Activated CD4-positive, alpha-beta T cell treated with anti-CD3 and anti-CD28 coated beads, Interleukin-2, amount 50 U/mL, for 4 hours (primary cell): ENCODE measurements around the gene MAGI3.
"Not testable (repeated sequence)": the region's sequence is repeated elsewhere in the genome, so short reads cannot be mapped to it uniquely, and the experiment has no call there.

Source experiments
- DNase-seq, 2 experiments: peaks; one replicate each; pipeline ENCODE4 v3.0.0-alpha.2; 2020

MAGI3 gene

DNA sequence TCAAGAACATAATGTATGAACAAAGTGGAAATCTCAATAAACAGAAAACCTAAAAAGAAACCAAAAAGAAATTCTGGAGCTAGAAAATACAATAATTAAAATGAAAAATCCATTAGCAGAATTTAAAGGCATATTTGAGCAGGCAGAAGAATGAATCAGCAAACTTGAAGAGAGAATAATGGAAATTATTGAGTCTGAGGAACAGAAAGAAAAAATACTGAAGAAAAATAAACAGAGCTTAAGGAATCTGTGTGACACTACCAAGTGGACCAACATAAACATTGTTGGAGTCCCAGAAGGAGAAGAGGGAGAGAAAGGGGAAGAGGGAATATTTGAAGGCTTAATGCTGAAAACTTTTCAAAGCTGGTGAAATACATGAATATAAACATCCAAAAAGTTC lies 54.5 kb downstream of the MAGI3 start:
- DNase-seq: no peak

DNA sequence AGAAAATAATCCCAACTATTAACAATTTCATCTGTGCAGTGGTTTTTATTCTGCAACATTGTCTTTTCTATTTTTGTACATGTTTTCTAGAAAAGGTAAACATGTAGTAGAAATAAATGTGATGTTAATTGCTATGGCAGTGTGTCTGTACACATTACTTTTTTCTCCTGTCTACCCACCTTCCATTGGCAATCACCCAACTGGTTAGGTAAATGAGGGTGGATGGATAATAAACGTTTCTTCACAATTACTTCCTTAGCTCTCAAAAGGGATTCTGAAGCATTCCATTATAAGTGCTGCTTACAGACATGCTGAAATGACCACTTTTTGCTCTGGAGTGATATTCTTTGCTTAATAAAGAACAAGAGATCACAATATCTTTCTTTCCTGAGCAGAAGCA lies 61.4 kb downstream of the MAGI3 start:
- no peak for DNase-seq

DNA sequence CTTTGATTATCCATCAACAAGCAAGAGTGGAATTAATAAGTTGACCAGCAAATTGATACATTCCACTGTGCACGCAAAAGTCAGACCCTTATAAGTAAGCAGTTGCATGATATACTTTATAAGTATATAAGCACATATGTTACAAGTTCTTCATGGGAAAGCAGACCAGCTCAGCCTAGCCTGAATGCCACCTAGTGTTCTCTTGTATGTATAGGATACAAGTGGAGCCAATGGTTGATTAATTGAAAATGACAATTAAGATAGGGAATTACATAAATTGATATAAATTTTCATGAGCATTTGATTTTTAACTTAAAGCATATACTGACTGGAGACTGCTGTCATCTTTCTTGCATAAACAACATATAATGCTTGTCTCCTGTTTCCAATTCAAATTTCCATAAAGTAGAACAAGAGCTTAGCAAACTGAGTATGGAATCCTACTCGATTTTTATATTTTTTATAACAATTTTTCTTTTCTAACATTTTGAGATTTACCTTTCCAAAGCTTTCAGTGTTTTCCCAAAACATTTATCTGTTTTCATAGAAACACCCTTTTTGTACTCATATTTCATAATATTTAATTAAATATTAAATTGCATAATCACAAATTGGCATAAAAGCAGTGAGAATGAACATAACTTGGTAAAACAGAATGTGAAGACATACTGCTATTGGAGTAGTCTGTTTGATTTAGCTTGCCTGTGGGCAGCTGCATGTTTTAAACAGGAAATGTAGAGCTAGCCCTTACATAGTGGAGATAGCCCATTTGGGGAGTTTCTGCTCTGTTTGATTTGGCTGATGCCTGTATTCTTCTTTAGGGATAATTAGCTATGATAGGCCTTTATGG lies 62.8 kb downstream of the MAGI3 start:
- no peak for DNase-seq

DNA sequence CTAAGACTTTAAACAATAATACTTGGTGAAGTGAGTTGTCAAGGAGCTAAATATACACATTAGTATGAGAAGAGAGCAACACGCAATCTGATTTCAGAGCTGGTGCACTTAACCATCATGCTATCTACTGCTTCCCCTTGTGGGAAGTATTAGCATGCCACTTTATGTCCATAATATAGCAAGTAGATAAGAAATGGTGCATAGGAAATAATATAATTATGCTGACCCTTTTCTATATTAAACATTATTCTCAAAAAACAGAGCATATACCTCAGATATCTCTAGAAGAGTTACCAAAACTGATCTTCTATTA lies 63.4 kb downstream of the MAGI3 start:
- no peak for DNase-seq

DNA sequence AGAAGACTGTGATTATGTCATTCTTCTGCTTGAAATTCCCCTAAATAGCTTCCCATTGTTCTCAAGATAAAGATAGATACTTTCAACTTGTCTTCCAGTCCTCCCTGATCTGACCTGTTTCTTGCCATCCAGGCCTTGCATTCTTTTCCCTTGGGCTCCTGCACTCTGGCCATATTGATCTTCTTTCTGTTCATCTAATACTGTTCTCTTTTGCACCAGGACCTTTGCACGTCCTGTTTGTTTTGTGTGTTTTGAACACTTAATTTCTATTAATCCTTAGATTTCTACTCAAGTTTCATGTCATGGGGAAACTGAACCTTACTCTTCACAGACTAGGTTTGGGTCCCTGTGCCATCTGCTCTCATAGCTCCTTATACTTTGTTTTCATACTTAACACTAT lies 65.1 kb downstream of the MAGI3 start:
- DNase-seq: no peak

DNA sequence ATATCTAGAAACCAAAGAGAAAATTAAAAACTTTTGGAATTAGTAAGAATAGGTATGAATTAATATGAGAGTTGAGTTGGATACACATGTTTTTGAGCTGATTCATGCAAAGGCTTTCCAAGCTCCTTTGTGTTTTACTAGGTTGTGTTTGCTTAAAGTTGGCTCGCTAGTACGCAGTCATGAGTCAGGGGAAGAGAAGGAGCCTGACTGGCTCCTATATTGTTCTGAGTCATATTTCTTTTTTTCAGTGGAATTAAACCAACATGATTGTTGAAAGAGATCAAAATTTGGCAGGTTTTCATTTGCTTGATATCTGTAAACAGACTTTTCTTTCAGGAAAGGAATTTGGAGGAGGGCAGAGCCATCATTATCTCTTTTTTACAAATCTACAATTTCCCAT lies 66.7 kb downstream of the MAGI3 start:
- no peak for DNase-seq

DNA sequence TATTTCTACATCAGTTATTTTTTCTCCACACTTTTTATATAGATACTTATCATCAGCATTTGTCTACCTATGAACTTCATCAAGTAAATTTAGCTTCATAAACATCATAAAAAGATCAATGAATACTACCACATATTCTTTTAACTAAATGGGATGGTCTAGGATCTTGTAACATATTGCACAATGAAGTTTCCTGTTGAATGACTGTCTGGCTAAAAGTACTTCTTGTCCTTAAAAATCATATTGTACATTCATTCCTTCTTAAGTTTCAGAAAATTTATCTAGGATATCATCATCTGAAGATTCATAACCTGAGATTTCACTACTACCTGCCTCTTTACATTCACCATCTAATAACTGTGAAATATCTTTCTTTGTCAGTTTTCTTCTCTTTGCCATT lies 69.0 kb downstream of the MAGI3 start:
- DNase-seq: no peak

DNA sequence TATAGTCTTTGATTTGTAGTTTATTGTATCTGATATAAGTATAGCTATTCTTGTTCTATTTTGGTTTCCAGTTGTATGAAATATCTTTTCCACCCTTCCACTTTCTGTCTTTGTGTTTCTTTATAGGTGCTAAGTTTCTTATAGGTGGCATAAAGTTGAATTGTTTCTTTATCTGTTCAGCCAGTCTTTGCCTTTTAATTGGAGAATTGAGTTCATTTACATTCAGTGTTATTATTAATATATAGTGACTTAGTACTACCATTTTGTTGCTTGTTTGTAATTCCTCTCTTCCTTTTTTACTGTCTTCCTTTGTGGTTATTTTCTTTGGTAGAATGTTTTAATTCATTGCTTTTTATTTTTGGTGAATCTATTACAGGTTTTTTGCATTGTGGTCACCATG lies 77.7 kb downstream of the MAGI3 start:
- no peak for DNase-seq

DNA sequence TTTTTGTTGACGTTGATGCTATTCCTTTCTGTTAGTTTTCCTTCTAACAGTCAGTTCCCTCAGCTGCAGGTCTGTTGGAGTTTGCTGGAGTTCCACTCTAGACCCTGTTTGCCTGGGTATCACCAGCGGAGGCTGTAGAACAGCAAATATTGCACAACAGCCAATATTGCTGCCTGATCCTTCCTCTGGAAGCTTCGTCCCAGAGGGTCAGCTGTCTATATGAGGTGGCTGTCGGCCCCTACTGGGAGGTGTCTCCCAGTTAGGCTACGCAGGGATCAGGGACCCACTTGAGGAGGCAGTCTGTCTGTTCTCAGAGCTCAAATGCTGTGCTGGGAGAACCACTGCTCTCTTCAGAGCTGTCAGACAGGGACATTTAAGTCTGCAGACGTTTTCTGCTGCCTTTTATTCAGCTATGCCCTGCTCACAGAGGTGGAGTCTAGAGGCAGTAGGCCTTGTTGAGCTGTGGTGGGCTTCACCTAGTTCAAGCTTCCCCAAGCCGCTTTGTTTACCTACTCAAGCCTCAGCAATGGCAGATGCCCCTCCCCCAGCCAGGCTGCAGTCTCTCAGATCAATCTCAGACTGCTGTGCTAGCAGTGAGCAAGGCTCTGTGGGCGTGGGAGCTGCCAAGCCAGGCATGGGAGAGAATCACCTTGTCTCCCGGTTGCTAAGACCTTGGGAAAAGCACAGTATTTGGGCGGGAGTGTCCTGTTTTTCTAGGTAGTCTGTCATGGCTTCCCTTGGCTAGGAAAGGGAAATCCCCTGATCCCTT lies 88.3 kb downstream of the MAGI3 start:
- DNase-seq: not testable (repeated sequence)

DNA sequence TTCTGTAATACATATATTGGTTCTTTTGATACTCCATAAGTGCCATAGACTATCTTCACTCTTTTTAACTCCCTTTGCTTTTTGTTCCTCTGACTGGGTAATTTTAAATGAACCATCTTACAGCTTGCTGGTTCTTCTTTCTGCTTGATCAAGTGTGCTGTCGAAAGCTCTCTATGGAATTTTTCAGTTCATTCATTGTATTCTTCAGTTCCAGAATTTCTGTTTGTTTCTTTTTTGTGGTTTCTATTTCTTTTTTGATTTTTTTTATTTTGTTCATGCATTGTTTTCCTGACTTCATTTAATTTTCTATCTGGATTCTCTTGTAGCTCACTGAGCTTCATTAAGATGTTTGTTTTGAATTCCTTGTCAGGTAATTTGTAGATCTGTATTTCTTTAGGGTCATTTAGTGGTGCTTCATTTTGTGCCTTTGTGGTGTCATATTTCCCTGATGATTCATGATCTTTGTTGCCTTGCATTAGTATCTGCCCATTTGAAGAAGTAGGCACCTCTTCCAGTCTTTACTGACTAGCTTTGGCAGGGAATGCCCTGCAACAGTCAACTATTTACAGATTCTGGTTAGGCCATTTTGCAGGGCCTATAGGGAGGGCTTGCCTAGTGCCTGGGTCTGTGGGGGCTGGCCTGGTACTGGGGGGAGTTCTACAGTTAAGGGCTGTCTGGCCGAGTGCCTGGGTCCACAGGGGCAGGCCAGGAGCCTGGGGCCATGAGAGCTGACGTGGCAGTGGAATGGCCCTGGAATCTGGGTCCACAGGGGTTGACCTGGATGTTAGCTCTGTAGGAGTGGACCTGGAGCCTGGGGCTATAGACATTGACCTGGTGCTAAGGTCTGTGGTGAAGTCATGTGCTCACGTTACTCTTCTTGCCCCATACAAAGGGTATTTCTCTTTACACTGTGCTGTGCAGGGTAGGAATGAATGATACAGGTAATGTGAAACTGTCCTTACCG lies 89.7 kb downstream of the MAGI3 start:
- DNase-seq: no peak

DNA sequence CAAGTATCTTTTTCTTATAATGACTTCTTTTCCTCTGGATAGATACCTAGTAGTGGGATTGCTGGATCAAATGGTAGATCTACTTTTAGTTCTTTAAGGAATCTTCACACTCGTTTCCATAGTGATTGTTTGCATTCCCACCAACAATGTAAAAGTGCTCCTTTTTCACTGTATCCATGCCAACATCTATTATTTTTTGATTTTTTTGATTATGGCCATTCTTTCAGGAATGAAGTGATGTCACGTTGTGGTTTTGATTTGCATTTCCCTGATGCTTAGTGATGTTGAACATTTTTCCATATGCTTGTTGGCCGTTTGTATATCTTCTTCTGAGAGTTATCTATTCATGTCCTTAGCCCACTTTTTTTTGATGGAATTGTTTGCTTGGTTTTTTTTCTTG lies 94.8 kb downstream of the MAGI3 start:
- not testable (repeated sequence) for DNase-seq

DNA sequence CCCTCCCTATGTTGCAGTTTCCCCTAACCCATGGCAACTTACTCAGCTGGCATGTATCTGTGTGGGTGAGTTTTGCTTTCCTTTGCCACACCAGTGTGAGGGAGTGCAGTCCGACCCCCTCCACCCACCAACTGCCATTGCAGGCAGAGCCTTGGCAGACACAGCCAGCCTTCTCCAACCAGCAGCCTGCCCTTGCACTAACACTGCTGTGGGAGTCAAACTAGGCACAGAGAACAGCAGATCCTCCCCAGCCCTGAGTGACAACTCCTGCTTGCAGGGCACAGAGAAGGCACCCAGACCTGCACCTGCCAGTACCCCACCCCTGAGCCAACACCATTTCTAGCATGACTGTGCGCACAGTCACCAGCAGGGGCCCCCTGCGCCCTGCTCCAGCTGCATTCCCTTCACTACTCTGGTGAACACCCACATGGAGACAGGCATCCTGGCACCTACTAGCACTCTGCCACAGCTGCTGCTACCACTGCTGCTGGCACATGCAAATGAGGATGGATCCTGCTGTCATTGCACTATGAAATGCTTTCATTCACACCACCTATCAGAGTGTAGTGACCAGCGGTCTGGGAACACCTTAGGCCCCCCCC lies 98.4 kb downstream of the MAGI3 start:
- DNase-seq: no peak

DNA sequence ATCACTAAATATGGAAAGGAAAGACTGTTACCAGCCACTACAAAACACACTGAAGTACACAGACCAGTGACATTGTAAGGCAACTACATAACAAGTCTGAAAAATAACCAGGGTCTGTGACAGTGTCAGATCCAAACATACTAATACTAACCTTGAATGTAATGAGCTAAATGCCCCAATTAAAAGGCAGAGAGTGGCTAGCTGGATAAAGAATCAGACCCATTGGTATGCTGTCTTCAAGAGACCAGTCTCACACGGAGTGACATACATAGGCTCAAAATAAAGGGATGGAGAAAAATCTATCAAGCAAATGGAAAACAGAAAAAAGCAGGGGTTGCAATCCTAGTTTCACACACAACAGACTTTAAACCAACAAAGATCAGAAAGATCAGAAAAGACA lies 100.1 kb downstream of the MAGI3 start:
- no peak for DNase-seq

DNA sequence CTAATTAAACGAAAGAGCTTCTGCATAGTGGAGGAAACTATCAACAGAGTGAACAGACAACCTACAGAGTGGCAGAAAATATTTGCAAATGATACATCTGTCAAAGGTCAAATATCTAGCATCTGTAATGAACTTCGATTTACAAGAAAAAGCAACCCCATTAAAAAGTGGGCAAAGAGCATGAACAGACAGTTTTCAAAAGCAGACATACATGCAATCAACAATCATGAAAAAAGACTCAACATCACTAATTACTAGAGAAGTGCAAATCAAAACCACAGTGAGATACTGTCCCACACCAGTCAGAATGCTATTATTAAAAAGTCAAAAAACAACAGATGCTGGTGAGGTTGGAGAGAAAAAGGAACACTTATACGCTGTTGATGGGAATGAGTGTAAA lies 103.2 kb downstream of the MAGI3 start:
- DNase-seq: no peak

DNA sequence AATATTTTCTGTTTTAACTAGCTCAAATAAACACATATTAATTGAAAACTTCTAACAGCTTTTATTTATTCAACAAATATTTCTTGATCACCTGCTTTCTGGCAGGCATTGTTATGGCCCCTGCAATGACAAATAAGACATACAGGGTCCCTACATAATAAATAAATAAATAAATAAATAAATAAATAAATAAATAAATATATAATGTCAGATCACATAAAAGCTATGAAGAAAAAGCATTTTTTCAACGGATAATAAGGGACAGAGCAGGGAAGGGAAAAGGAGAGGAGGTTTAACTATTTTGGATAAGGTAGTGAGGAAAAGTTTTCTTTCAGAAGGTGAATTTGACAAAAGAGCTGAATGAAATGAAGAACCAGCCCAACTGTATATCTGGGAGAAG lies 115.0 kb downstream of the MAGI3 start:
- DNase-seq: no peak

DNA sequence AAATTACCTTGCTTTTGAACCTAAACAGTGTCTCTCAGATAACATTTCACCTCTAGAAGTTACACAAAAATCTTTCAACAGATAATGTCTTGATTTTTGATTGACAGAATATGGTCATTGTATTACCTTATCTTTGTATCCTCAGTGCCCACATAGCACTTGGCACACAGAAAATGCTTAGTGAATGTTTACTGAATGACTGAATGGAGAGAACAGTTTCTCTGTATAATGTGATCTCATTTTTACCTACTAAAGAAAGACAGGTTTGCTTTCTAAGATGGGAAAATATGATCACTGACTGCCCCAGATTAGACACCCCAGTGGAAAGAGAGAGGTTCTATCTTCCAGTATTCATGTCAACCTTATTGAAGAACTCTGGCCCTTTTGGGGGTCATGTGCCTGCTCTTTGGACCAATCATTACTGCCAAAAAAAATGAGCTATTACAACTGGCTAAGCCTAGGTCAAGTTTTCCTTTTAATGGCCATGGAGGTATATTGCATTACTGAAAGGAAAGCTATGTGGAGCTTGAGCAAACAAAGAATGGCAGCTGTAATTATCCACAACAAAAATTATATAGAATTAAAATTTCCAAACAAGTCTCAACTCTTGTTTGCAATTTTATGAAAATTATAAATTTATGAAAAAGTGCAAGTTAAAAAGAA lies 117.4 kb downstream of the MAGI3 start:
- DNase-seq: no peak

DNA sequence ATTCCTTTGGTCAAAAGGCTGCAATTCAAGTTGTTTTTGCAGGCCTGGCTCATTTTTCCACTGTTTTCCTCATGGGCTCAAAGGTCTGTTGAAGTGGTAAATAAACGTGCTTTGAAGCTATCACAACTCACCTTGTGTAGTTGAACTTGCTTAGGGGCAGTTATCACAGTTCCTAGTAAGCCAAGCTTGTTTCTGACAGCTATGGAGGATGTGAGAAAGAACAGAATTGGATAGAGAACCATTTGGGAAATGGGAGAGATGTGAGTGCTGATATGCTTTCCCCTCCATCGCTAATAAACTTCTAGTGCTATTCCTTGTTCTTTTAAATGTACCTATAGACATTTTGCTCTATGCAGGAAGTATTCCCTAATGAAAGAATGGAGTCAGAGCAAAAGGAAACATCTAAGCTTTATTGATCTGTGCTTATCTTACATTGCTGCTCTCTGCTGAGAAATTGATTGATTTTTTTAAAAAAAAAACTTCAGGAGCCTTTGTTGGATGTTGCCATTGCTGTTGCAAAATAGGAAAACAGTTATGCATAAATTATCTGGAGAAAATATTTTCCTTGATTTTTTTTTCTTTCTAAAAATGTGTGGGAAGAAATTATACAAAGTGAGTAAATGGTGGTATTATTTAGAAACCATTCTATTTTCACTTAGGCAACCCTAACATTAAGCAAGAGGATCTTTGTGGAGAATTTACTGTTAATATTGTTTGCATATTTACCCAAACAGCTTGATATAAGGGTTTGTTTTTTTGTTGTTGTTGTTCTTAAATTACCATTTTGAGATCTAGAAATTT lies 118.2 kb downstream of the MAGI3 start:
- no peak for DNase-seq

DNA sequence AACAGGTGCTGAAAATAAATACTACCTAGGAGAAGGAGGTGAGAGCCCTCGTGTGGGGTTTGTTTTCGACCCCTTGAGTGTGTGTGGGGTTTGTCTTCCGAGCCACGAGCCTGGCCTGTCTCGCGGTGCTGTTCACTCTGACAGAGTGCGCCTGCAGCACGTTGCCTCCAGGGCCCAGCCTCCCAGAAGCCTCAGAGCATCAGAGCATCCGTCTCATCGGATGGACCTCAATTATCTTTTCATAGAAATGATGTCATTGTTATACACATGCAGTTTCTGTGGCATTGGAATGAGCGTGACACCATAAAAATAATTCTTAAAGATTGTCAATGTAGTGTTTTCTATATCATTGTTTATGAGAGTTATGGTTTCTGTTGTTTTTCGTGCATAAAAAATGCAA lies 119.5 kb downstream of the MAGI3 start:
- DNase-seq: not testable (repeated sequence)

DNA sequence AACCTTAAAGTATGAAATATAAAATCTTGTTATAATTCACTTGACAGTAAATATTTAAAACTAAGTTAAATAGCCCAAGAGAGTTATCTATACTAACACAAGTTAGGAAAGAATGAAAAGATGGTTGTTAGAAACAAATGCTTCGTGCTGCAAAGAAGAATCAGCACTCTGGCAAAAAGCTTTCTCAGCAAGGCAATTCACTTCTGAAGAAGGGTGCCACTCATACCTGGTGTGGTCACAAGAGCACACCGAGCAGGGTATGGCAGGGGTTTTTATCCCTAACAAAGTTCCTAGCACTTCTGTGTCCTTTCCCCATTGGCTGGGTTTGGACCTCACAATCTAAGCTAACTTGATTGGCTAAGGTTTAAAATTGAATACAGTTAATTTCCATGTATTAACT lies 121.0 kb downstream of the MAGI3 start:
- no peak for DNase-seq

DNA sequence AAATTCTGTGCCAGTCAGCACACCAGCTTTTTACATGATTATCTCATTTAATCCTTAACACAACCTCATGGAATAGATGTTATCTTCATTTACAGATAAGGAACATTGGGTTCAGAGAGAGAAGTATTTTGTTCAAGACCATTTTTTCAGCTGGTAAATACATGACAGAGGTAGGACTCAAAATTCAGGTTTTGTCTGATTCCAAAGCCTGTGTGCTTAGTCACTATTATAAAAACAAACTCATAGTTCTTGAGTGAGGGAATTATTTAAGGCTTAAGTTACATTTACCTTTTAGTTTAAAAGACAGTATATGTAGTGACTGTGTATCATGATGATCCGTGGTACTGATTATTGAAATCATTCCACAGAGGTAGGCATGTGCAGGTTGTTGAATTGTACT lies 125.2 kb downstream of the MAGI3 start:
- no peak for DNase-seq

DNA sequence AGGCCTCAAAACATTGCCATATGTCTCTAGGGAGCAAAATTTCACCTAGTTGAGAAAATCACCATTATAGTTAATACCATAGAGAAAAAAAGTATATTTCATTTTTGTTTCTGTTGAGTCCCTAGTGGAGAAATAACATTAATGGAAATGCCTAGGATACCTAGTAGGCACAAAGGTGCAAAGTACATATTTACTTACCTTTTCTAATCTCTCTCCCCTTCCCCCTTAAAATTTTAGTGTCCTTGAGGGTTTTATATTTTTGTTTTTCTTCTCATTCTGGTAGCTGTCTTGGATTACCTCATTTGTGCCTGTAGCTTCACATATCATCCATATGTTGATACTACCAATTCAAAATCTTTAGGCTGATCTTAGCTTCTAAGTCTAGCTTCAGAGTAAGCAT lies 127.0 kb downstream of the MAGI3 start:
- no peak for DNase-seq

DNA sequence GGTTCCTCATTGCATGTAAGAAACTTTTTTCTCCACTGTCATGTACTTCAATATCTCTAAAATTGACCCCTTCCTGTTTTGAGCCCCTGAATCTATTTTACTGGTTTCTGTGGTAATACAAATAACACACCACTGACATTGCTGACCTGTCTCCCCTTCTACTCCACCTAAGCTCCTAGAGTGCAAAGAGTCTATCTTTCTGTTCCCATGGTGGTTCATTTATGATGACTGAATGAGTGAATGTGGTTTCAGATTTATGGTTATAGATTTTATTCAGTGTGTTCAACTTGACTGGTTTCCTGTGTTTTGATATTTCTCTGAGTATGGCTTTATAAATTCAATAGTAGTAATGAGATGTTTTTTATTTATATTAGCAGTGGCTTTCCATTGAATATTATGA lies 127.7 kb downstream of the MAGI3 start:
- no peak for DNase-seq
